Dermis microvascular lymphatic vessel endothelial cell (primary cell): ENCODE data around the gene IRF2. TPM values are rescaled to one million over a fixed set of nuclear protein-coding genes. Genes with fewer than 3 reads are reported as not detected.
A peak's percentile ranks its signal among the peaks of the same experiment; 100 is the strongest.

ENCODE experiments used
- DNase-seq, 2 donors: peaks; one replicate each; pipeline versions ENCODE4 v3.0.0 to v3.0.0-alpha.2; 2010; ENCODE audit warnings: low read depth in 2 of 2
- total RNA-seq: library from RNA; depleted of rRNA; stranded (reverse); fragments of >200 nt; gene quantifications from 2 replicates; pipeline ENCODE4 v1.2.1, GENCODE V29; 2014

The IRF2 gene
- total RNA-seq, 1 donor from 2014 or later, result 20.0 TPM

- DNase-seq, result no peak
Observed at GRCh38 chr4:184432127-184432922, 42.0 kb downstream of the IRF2 start.

- DNase-seq, result no peak
Observed at GRCh38 chr4:184430163-184430562, 44.2 kb downstream of the IRF2 start.

- no peak for DNase-seq
Observed at GRCh38 chr4:184428787-184429186, 45.6 kb downstream of the IRF2 start.

GRCh38 chr4:184427687-184428086, 46.7 kb downstream of the IRF2 start:
- DNase-seq, result no peak

GRCh38 chr4:184427093-184427492, 47.3 kb downstream of the IRF2 start:
- DNase-seq, result no peak

GRCh38 chr4:184424993-184425758, 49.2 kb downstream of the IRF2 start:
- DNase-seq, result peak in 1 of 2 donors; percentile 45

- DNase-seq, result no peak
Observed at GRCh38 chr4:184424279-184424678, 50.1 kb downstream of the IRF2 start.

- DNase-seq, result no peak
Observed at GRCh38 chr4:184423003-184423686, 51.2 kb downstream of the IRF2 start.

GRCh38 chr4:184422378-184422777, 52.0 kb downstream of the IRF2 start:
- DNase-seq, result no peak

GRCh38 chr4:184421533-184422155, 52.7 kb downstream of the IRF2 start:
- no peak for DNase-seq

GRCh38 chr4:184420881-184421416, 53.4 kb downstream of the IRF2 start:
- DNase-seq, result no peak

GRCh38 chr4:184420402-184420801, 53.9 kb downstream of the IRF2 start:
- no peak for DNase-seq

GRCh38 chr4:184419976-184420375, 54.4 kb downstream of the IRF2 start:
- no peak for DNase-seq

- peak in 1 of 2 donors; percentile 65 for DNase-seq
Observed at GRCh38 chr4:184417802-184418511, 56.4 kb downstream of the IRF2 start.

GRCh38 chr4:184416913-184417734, 57.2 kb downstream of the IRF2 start:
- no peak for DNase-seq

- no peak for DNase-seq
Observed at GRCh38 chr4:184415071-184415470, 59.3 kb downstream of the IRF2 start.

- DNase-seq, result peak in 1 of 2 donors; percentile 13
Observed at GRCh38 chr4:184413261-184414046, 60.9 kb downstream of the IRF2 start.

- DNase-seq, result no peak
Observed at GRCh38 chr4:184410748-184411147, 63.6 kb downstream of the IRF2 start.
